Measurements from ENCODE around the gene ARL14EPL. TPM values are rescaled to one million over a fixed set of nuclear protein-coding genes. Genes with fewer than 3 reads are reported as not detected.

ARL14EPL gene
- total RNA-seq, 1 donor from 2014 or later, result not detected

GRCh38 chr5:116032991-116033390 is 719 bp downstream of the ARL14EPL start:
- Mint-ChIP-seq H3K36me3 (ENCODE audit: low read depth, unreplicated experiment) (no peaks in the 10 kb centered on the region), H3K27me3 (ENCODE audit: low read depth, unreplicated experiment) (peaks cover 2% of the 10 kb centered on the region)
- no peak overlapping the region for H3K9ac ChIP-seq (ENCODE audit: low read length)

GRCh38 chr5:116035123-116035522 is 2.9 kb downstream of the ARL14EPL start:
- no peak overlapping the region for H3K9ac ChIP-seq (ENCODE audit: low read length)
- no peak for TF ChIP-seq CTCF (IDR thresholded peaks at IDR 0.05; ENCODE audit: insufficient read depth, low read depth, low read length)
- no peak for TF ChIP-seq EZH2 (IDR thresholded peaks at IDR 0.05; ENCODE audit: insufficient read depth, low read length)
- H3K4me2 ChIP-seq (ENCODE audit: low read length), result no peak overlapping the region
- no peaks in the 10 kb centered on the region for H4K20me1 ChIP-seq (ENCODE audit: insufficient read depth, low read length)
- no peaks in the 10 kb centered on the region for H3K36me3 Mint-ChIP-seq (ENCODE audit: low read depth, unreplicated experiment)
- no peaks in the 10 kb centered on the region for H3K4me1 ChIP-seq (ENCODE audit: insufficient read depth, low read length)
- H3K36me3 ChIP-seq (ENCODE audit: insufficient read depth, low read length), result no peaks in the 10 kb centered on the region
- H3K79me2 ChIP-seq (ENCODE audit: insufficient read depth, low read length), result no peaks in the 10 kb centered on the region
- H3K9me3 ChIP-seq (ENCODE audit: insufficient read depth, low read depth, low read length), result no peaks in the 10 kb centered on the region
- peak; percentile 39 for DNase-seq (ENCODE audit: low read depth)
- no peak overlapping the region for H3K27ac ChIP-seq (ENCODE audit: low read depth, low read length)
- H3K27ac Mint-ChIP-seq (ENCODE audit: unreplicated experiment), result no peak overlapping the region
- H3K4me1 Mint-ChIP-seq (ENCODE audit: low read depth, unreplicated experiment), result peaks cover 4% of the 10 kb centered on the region
- peaks cover 2% of the 10 kb centered on the region for H3K9me3 Mint-ChIP-seq (ENCODE audit: unreplicated experiment)
- peaks cover 2% of the 10 kb centered on the region for H3K27me3 Mint-ChIP-seq (ENCODE audit: low read depth, unreplicated experiment)
- no peak overlapping the region for H3K4me3 ChIP-seq (ENCODE audit: insufficient read depth, low read depth, low read length)
- no peak for FAIRE-seq
- no peak overlapping the region for H3K4me3 Mint-ChIP-seq (ENCODE audit: unreplicated experiment)
- H3K27me3 ChIP-seq (ENCODE audit: insufficient read depth, low read length), result no peaks in the 10 kb centered on the region
- no peak overlapping the region for H2AFZ ChIP-seq (ENCODE audit: low read depth, low read length)

More at GRCh38 chr5:116032991-116033390, 719 bp downstream of the ARL14EPL start:
- Histone ChIP-seq H3K9me3 (ENCODE audit: insufficient read depth, low read depth, low read length) (no peaks in the 10 kb centered on the region), H3K79me2 (ENCODE audit: insufficient read depth, low read length) (no peaks in the 10 kb centered on the region), H3K27ac (ENCODE audit: low read depth, low read length) (no peak overlapping the region), H3K36me3 (ENCODE audit: insufficient read depth, low read length) (no peaks in the 10 kb centered on the region), H2AFZ (ENCODE audit: low read depth, low read length) (no peak overlapping the region), H3K4me2 (ENCODE audit: low read length) (no peak overlapping the region), H4K20me1 (ENCODE audit: insufficient read depth, low read length) (no peaks in the 10 kb centered on the region), H3K4me3 (ENCODE audit: insufficient read depth, low read depth, low read length) (no peak overlapping the region), H3K4me1 (ENCODE audit: insufficient read depth, low read length) (no peaks in the 10 kb centered on the region), H3K27me3 (ENCODE audit: insufficient read depth, low read length) (no peaks in the 10 kb centered on the region)
- H3K4me1 Mint-ChIP-seq (ENCODE audit: low read depth, unreplicated experiment), result peaks cover 4% of the 10 kb centered on the region
- peaks cover 2% of the 10 kb centered on the region for H3K9me3 Mint-ChIP-seq (ENCODE audit: unreplicated experiment)
- H3K4me3 Mint-ChIP-seq (ENCODE audit: unreplicated experiment), result no peak overlapping the region
- DNase-seq (ENCODE audit: low read depth) (no peak), FAIRE-seq (no peak)
- H3K27ac Mint-ChIP-seq (ENCODE audit: unreplicated experiment), result no peak overlapping the region
- TF ChIP-seq EZH2 (IDR thresholded peaks at IDR 0.05; ENCODE audit: insufficient read depth, low read length) (no peak), CTCF (IDR thresholded peaks at IDR 0.05; ENCODE audit: insufficient read depth, low read depth, low read length) (no peak)

- no peak overlapping the region for H3K9ac ChIP-seq (ENCODE audit: low read length)
- TF ChIP-seq CTCF (IDR thresholded peaks at IDR 0.05; ENCODE audit: insufficient read depth, low read depth, low read length), result no peak
- no peak for TF ChIP-seq EZH2 (IDR thresholded peaks at IDR 0.05; ENCODE audit: insufficient read depth, low read length)
- H3K36me3 ChIP-seq (ENCODE audit: insufficient read depth, low read length), result no peaks in the 10 kb centered on the region
- H3K27ac ChIP-seq (ENCODE audit: low read depth, low read length), result no peak overlapping the region
- no peak overlapping the region for H3K27ac Mint-ChIP-seq (ENCODE audit: unreplicated experiment)
- no peaks in the 10 kb centered on the region for H3K4me1 Mint-ChIP-seq (ENCODE audit: low read depth, unreplicated experiment)
- H2AFZ ChIP-seq (ENCODE audit: low read depth, low read length), result no peak overlapping the region
- H3K27me3 ChIP-seq (ENCODE audit: insufficient read depth, low read length), result no peaks in the 10 kb centered on the region
- FAIRE-seq (no peak), DNase-seq (ENCODE audit: low read depth) (no peak)
- no peaks in the 10 kb centered on the region for H4K20me1 ChIP-seq (ENCODE audit: insufficient read depth, low read length)
- H3K4me3 ChIP-seq (ENCODE audit: insufficient read depth, low read depth, low read length), result no peak overlapping the region
- H3K36me3 Mint-ChIP-seq (ENCODE audit: low read depth, unreplicated experiment), result no peaks in the 10 kb centered on the region
- H3K79me2 ChIP-seq (ENCODE audit: insufficient read depth, low read length), result no peaks in the 10 kb centered on the region
- no peaks in the 10 kb centered on the region for H3K9me3 ChIP-seq (ENCODE audit: insufficient read depth, low read depth, low read length)
- H3K4me1 ChIP-seq (ENCODE audit: insufficient read depth, low read length), result no peaks in the 10 kb centered on the region
- H3K4me3 Mint-ChIP-seq (ENCODE audit: unreplicated experiment), result no peak overlapping the region
- peaks cover 2% of the 10 kb centered on the region for H3K9me3 Mint-ChIP-seq (ENCODE audit: unreplicated experiment)
- H3K4me2 ChIP-seq (ENCODE audit: low read length), result no peak overlapping the region
- peaks cover 2% of the 10 kb centered on the region for H3K27me3 Mint-ChIP-seq (ENCODE audit: low read depth, unreplicated experiment)
These were observed 5.1 kb downstream of the ARL14EPL start for GRCh38 chr5:116037236-116037822.
